NCI-H2196 treated with DMSO at 0.1 percent for 48 hours (cell line): Measurements from ENCODE around the gene GJC3.
"Not testable (repeated sequence)": the region's sequence is repeated elsewhere in the genome, so short reads cannot be mapped to it uniquely, and the experiment has no call there.

Source experiments
- DNase-seq: peaks from one replicate; lab custom pipeline; 2025; ENCODE audit not compliant: unreplicated experiment; lab: John Stamatoyannopoulos, UW

GJC3 gene

GRCh38 chr7:99930376-99930775 lies 956 bp upstream of the GJC3 start:
- no peak for DNase-seq

GRCh38 chr7:99929730-99930053 lies 272 bp upstream of the GJC3 start:
- no peak for DNase-seq

GRCh38 chr7:99928188-99928587 lies 1.2 kb downstream of the GJC3 start:
- no peak for DNase-seq

GRCh38 chr7:99927536-99927935 lies 1.9 kb downstream of the GJC3 start:
- DNase-seq: no peak

- DNase-seq: no peak
Measured at GRCh38 chr7:99926321-99926720, 3.1 kb downstream of the GJC3 start.

- no peak for DNase-seq
Measured at GRCh38 chr7:99923200-99923599, 6.2 kb downstream of the GJC3 start.

GRCh38 chr7:99920149-99920548 lies 9.3 kb downstream of the GJC3 start:
- no peak for DNase-seq

- DNase-seq: no peak
Measured at GRCh38 chr7:99919814-99920112, 9.7 kb downstream of the GJC3 start.

GRCh38 chr7:99918959-99919813 lies 10.2 kb downstream of the GJC3 start, which contains the start of gene TRIM4:
TSS of gene TRIM4 (minus strand) at chr7:99919530. CDS start at chr7:99919401, 129 bp downstream.
- peak; percentile 91 for DNase-seq

GRCh38 chr7:99910976-99911375 lies 18.4 kb downstream of the GJC3 start:
- DNase-seq: no peak

GRCh38 chr7:99901581-99901980 lies 27.8 kb downstream of the GJC3 start:
- no peak for DNase-seq

- no peak for DNase-seq
Measured at GRCh38 chr7:99899830-99900519, 29.4 kb downstream of the GJC3 start.

- DNase-seq: no peak
Measured at GRCh38 chr7:99898836-99899235, 30.6 kb downstream of the GJC3 start.

GRCh38 chr7:99898023-99898357 lies 31.4 kb downstream of the GJC3 start:
- DNase-seq: no peak

GRCh38 chr7:99897322-99898022 lies 31.9 kb downstream of the GJC3 start:
- DNase-seq: no peak

GRCh38 chr7:99894738-99895137 lies 34.7 kb downstream of the GJC3 start:
- no peak for DNase-seq

GRCh38 chr7:99893280-99893679 lies 36.1 kb downstream of the GJC3 start:
- no peak for DNase-seq

- not testable (repeated sequence) for DNase-seq
Measured at GRCh38 chr7:99890348-99890747, 39.1 kb downstream of the GJC3 start.

- not testable (repeated sequence) for DNase-seq
Measured at GRCh38 chr7:99888366-99888765, 41.1 kb downstream of the GJC3 start.

GRCh38 chr7:99881370-99881769 lies 48.0 kb downstream of the GJC3 start:
- DNase-seq: no peak

GRCh38 chr7:99876933-99877332 lies 52.5 kb downstream of the GJC3 start, which contains the start of gene OR2AE1:
TSS of gene OR2AE1 (minus strand) at chr7:99877033. CDS start at chr7:99877033, 0 bp downstream.
- DNase-seq: no peak

- no peak for DNase-seq
Measured at GRCh38 chr7:99876491-99876890, 52.9 kb downstream of the GJC3 start.
